Spinal cord (tissue), 10 donors: ENCODE results near the gene NRARP. TPM values are rescaled to one million over a fixed set of nuclear protein-coding genes. Genes with fewer than 3 reads are reported as not detected.

ENCODE experiments used
- DNase-seq, 6 donors: peaks; one replicate each; pipeline versions ENCODE4 v3.0.0 to v3.0.0-alpha.2; 2013 to 2015; ENCODE audit warnings: low spot score in 6 of 6, low read depth in 4 of 6
- H3K27ac ChIP-seq: one replicate; pipeline ENCODE4 v1.5.1; 2013; ENCODE audit warnings: low read depth, low read length, control low read depth
- H3K27me3 ChIP-seq: one replicate; pipeline ENCODE4 v1.6.1; 2013; ENCODE audit warnings: low read length; ENCODE audit not compliant: control insufficient read depth, insufficient read depth
- H3K36me3 ChIP-seq: one replicate; pipeline ENCODE4 v1.6.1; 2013; ENCODE audit warnings: low read length; ENCODE audit not compliant: control insufficient read depth, insufficient read depth
- H3K4me1 ChIP-seq: one replicate; pipeline ENCODE4 v1.6.1; 2013; ENCODE audit warnings: low read length; ENCODE audit not compliant: control insufficient read depth, insufficient read depth
- H3K4me3 ChIP-seq: one replicate; pipeline ENCODE4 v1.5.1; 2013; ENCODE audit warnings: low read depth, low read length, control low read depth
- H3K9me3 ChIP-seq: one replicate; pipeline ENCODE4 v1.6.1; 2013; ENCODE audit warnings: low read length; ENCODE audit not compliant: control insufficient read depth, insufficient read depth
- WGBS: methylation state at CpG from one replicate; pipeline ENCODE4 v1.1.5; 2013; ENCODE audit warnings: missing lambda C conversion rate; ENCODE audit not compliant: insufficient coverage; 5-methylcytosine and 5-hydroxymethylcytosine counted together
- polyA plus RNA-seq, 2 donors: library from polyadenylated mRNA; unstranded; fragments of 120-200 nt; gene quantifications; one replicate each; pipeline ENCODE4 v1.2.1, GENCODE V29; 2013; ENCODE audit not compliant: insufficient read length in 2 of 2
- total RNA-seq, 2 donors: library from RNA; depleted of rRNA in 1 of 2; stranded (reverse); fragments of 120-200 nt in 1 of 2; fragments of >200 nt in 1 of 2; gene quantifications; one replicate each; pipeline versions ENCODE4 v1.2.3 to v1.2.4, GENCODE V29; 2013 to 2014
- donor health status: healthy.

The NRARP gene
- total and polyA plus RNA-seq, 4 donors, result 3.2 to 15.8 (median 9.8) TPM

DNA sequence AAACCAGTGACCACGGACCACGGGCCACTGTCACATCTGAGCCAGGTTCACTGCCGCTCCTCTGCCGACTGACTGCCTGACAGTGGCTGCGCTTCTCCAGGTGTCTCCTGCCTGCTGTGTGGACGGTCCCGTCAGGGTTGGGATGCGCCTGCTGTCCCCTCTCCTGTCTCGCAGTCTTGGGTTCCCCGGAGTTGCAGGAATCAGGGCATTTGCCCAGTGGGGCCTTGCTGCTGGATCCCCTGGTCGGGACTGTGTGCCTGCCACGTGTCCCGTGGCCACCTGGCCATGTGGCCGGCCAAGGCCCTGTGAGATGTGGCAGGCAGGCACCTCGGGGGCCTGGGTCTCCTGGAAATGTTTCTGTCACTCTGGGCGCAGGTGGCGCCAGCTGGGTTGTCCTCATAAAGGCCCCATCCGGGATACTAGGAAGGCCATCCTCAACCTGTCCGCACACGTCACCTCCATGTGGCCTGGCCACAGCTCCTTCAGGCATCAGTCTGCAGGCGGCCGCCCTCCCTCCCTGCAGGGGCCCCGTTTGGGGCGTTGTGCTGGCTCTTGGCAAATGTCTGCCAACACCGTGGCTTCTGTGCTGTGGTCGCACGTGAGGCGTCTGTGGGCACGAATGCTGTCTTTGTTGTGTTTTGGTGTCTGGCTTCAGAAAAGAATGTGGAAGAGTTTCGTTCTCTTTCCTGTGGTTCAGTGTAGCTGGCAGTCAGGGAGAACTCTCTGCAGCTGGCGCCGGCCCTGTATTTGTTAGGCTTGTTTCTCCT is 31.0 kb downstream of the NRARP start:
- H3K9me3 ChIP-seq, result no peaks in the 10 kb centered on the region
- H3K27ac ChIP-seq, result no peak overlapping the region
- H3K4me1 ChIP-seq, result peaks cover 10% of the 10 kb centered on the region
- H3K4me3 ChIP-seq, result no peak overlapping the region
- H3K36me3 ChIP-seq, result peaks cover 95% of the 10 kb centered on the region
- WGBS, result 89% methylated on average over 28 of the region's 32 CpGs
- H3K27me3 ChIP-seq, result peaks cover 2% of the 10 kb centered on the region
- DNase-seq, result peak in 1 of 6 donors; percentile 0

GRCh38 chr9:137269231-137269772 is 32.8 kb downstream of the NRARP start:
- H3K36me3 ChIP-seq, result peaks cover 96% of the 10 kb centered on the region
- 94% methylated on average over 13 of the region's 17 CpGs for WGBS

GRCh38 chr9:137268538-137269201 is 33.4 kb downstream of the NRARP start:
- Histone ChIP-seq H3K36me3 (peaks cover 96% of the 10 kb centered on the region), H3K4me3 (no peak overlapping the region)
- WGBS, result 93% methylated on average over 18 of the region's 19 CpGs

More at GRCh38 chr9:137269231-137269772, 32.8 kb downstream of the NRARP start:
- H3K4me3 ChIP-seq, result no peak overlapping the region
- H3K4me1 ChIP-seq, result peaks cover 2% of the 10 kb centered on the region
- H3K27me3 ChIP-seq, result no peaks in the 10 kb centered on the region
- peak in 1 of 6 donors; percentile 0 for DNase-seq
- no peak overlapping the region for H3K27ac ChIP-seq
- H3K9me3 ChIP-seq, result no peaks in the 10 kb centered on the region

DNA sequence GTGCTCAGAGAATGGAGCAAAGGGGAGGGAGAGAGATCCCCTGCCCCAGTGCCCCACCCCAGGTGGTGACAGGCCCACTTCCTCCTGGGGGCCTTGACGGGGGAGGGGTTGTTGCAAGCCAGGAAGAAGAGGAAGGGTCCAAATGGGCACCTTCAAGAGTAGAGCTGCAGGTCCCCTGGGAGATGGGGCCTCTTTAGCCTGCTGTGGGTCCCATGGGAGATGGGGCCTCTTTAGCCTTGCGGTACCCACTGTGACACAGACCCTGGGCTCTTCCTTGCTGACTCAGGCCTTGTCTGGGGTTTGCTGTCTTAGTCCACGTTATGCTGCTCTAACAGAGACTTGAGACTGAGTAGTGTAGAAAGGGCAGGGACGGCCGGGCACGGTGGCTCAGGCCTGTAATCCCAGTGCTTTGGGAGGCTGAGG is 34.1 kb downstream of the NRARP start:
- H3K4me3 ChIP-seq, result no peak overlapping the region
- 100% methylated on average over 3 of the region's 6 CpGs for WGBS
- peak in 1 of 6 donors; percentile 0 for DNase-seq
- no peaks in the 10 kb centered on the region for H3K4me1 ChIP-seq
- H3K9me3 ChIP-seq, result no peaks in the 10 kb centered on the region
- peaks cover 97% of the 10 kb centered on the region for H3K36me3 ChIP-seq
- H3K27ac ChIP-seq, result no peak overlapping the region
- H3K27me3 ChIP-seq, result no peaks in the 10 kb centered on the region

More at GRCh38 chr9:137268538-137269201, 33.4 kb downstream of the NRARP start:
- Histone ChIP-seq H3K27ac (no peak overlapping the region), H3K4me1 (no peaks in the 10 kb centered on the region), H3K9me3 (no peaks in the 10 kb centered on the region), H3K27me3 (no peaks in the 10 kb centered on the region)
- DNase-seq, result peak in 1 of 6 donors; percentile 0

DNA sequence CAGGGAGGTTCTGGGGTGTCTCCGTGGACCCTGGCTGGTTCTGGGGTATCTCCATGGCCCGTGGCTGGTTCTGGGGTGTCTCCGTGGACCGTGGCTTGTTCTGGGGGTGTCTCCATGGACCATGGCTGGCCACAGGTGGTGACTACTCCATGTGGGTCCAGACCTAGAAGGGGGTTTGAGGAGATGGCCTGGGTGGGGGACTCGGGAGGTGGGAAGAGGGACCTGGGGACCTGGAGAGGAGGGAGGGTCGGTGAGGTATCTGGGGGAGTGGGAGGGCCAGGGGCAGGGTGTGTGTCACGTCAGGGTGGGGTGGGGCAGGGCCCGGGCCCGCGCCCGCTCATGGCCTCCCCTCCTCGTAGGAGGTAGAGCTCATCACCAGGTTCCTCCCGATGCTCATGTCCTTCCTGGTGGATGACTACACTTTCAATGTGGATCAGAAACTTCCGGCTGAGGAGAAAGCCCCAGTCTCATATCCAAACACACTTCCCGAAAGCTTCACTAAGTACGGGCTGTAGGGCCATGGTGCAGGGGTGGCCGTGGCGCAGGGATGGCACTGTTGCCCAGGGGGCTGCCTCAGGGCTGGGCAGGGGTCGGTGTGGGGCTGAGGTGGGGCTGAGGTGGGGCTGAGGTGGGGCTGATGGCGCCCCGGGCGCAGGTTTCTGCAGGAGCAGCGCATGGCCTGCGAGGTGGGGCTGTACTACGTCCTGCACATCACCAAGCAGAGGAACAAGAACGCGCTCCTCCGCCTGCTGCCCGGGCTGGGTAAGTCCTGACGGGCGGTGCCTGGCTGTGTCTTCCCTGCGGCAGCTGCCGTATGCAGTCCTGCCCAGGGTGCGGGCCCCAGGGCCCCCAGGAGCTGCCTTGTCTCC is 35.3 kb downstream of the NRARP start:
- H3K4me3 ChIP-seq, result no peak overlapping the region
- H3K36me3 ChIP-seq, result peaks cover 92% of the 10 kb centered on the region
- 97% methylated on average over 28 of the region's 34 CpGs for WGBS
- no peaks in the 10 kb centered on the region for H3K27me3 ChIP-seq
- peaks cover under 1% of the 10 kb centered on the region for H3K4me1 ChIP-seq
- no peak for DNase-seq
- no peaks in the 10 kb centered on the region for H3K9me3 ChIP-seq
- H3K27ac ChIP-seq, result no peak overlapping the region

- H3K9me3 ChIP-seq, result no peaks in the 10 kb centered on the region
- 85% methylated on average over 15 of the region's 15 CpGs for WGBS
- H3K36me3 ChIP-seq, result peaks cover 91% of the 10 kb centered on the region
- no peak for DNase-seq
- no peaks in the 10 kb centered on the region for H3K27me3 ChIP-seq
- H3K4me1 ChIP-seq, result peaks cover 4% of the 10 kb centered on the region
- H3K4me3 ChIP-seq, result no peak overlapping the region
- no peak overlapping the region for H3K27ac ChIP-seq
These were observed 35.9 kb downstream of the NRARP start for GRCh38 chr9:137266162-137266527.

DNA sequence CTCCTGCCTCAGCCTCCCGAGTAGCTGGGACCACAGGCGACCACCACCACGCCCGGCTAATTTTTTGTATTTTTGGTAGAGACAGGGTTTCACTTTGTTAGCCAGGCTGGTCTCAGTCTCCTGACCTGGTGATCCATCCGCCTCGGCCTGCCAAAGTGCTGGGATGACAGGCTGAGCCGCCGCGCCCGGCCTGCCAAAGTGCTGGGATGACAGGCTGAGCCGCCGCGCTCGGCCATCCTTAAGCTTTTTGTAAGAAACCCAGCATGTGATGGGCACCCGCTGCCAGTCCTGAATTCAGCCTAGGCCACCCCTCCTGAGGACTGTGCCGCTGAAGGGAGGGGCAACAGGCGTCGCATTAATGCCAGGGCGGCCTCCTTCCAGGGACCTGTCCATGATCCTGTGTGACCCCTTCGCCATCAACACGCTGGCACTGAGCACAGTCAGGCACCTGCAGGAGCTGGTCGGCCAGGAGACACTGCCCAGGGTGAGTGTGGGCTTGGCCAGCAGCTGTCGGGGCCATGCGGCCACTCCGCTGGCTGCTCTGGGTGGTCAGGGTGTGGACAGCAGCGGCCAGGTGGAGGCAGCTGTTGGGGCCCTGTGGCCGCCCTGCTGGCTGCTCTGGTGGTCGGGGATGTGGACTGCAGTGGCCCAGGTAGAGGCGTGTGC is 36.4 kb downstream of the NRARP start:
- Histone ChIP-seq H3K27me3 (no peaks in the 10 kb centered on the region), H3K36me3 (peaks cover 86% of the 10 kb centered on the region), H3K9me3 (no peaks in the 10 kb centered on the region), H3K27ac (no peak overlapping the region), H3K4me3 (no peak overlapping the region), H3K4me1 (peaks cover 4% of the 10 kb centered on the region)
- no peak for DNase-seq
- WGBS, result 96% methylated on average over 28 of the region's 29 CpGs

GRCh38 chr9:137264067-137264466 is 38.0 kb downstream of the NRARP start:
- H3K4me1 ChIP-seq, result peaks cover 4% of the 10 kb centered on the region
- H3K9me3 ChIP-seq, result no peaks in the 10 kb centered on the region
- peaks cover 74% of the 10 kb centered on the region for H3K36me3 ChIP-seq
- DNase-seq, result no peak
- H3K27ac ChIP-seq, result no peak overlapping the region
- H3K27me3 ChIP-seq, result no peaks in the 10 kb centered on the region
- WGBS, result 97% methylated on average over 22 of the region's 22 CpGs
- no peak overlapping the region for H3K4me3 ChIP-seq

DNA sequence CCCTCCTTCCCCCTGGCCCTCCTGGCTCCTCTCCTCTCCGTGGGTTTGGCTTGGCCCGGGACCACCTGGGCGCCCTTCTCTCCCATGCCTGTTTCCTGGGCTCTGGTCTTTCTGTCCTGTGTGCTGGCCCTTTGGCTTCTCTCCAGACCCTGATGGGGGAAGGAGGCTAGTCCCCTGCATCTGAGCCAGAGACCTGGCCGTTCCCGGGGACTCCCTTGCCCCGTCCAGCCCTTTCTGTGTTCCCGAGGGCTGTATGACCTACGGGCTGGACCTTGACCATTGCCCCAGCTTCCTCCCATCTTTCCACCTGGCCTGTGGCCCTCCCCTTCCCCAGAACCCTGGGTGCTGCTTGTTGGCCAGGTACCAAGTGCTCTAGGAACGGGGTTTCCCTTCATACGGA is 38.6 kb downstream of the NRARP start:
- Histone ChIP-seq H3K27me3 (no peaks in the 10 kb centered on the region), H3K36me3 (peaks cover 72% of the 10 kb centered on the region), H3K9me3 (no peaks in the 10 kb centered on the region), H3K4me3 (no peak overlapping the region), H3K27ac (no peak overlapping the region), H3K4me1 (peaks cover 4% of the 10 kb centered on the region)
- 87% methylated on average over 10 of the region's 10 CpGs for WGBS
- no peak for DNase-seq
